HG03159 (cell line): ENCODE measurements around the gene TNFAIP3.
"Not testable (repeated sequence)": the region's sequence is repeated elsewhere in the genome, so short reads cannot be mapped to it uniquely, and the experiment has no call there.

Experiments used
- ATAC-seq: cut with Tn5 transposase; IDR thresholded peaks from one replicate; pipeline ENCODE4 v1.9.1; 2021; ENCODE audit warnings: mild to moderate bottlenecking, moderate library complexity; ENCODE audit not compliant: unreplicated experiment

The TNFAIP3 gene

DNA sequence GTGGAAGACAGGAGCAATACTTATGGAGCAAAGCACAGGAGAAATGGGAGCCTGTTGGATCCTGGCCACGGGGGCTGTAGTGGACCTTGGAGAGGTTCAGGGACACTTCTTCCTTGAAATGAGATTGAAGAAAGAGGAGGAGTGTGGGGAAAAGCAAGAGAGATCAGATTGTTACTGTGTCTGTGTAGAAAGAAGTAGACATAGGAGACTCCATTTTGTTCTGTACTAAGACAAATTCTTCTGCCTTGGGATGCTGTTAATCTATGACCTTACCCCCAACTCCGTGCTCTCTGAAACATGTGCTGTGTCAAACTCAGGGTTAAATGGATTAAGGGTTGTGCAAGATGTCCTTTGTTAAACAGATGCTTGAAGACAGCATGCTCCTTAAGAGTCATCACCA, 22.7 kb upstream of the TNFAIP3 start:
- not testable (repeated sequence) for ATAC-seq

DNA sequence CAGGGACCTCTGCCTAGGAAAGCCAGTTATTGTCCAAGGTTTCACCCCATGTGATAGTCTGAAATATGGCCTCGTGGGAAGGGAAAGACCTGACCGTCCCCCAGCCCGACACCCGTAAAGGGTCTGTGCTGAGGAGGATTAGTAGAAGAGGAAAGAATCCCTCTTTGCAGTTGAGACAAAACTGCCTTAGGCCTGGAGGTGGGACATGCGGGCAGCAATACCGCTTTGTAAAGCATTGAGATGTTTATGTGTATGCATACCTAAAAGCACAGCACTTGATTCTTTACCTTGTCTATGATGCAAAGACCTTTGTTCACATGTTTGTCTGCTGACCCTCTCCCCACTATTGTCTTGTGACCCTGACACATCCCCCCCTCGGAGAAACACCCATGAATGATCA, 22.3 kb upstream of the TNFAIP3 start:
- ATAC-seq, result not testable (repeated sequence)

DNA sequence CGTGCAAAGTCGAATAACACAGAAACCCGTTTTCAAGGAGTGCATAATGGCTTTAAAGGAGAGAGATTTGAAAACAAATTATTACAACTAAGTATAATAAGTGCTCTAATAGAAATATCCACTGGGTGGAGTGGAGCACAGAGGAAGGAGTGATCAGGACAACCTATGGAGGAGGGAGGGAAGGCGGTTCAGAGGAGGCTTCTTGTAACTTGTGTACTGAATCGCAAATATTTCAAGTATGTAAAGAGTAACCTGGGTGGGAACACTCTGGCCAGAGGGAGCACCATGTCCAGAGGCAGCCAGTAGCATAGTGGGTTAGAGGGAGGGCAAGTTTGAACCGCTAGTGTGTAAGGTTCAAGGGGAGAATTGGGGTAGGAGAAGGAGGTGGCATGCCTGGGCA, 21.6 kb upstream of the TNFAIP3 start:
- ATAC-seq, result no peak

DNA sequence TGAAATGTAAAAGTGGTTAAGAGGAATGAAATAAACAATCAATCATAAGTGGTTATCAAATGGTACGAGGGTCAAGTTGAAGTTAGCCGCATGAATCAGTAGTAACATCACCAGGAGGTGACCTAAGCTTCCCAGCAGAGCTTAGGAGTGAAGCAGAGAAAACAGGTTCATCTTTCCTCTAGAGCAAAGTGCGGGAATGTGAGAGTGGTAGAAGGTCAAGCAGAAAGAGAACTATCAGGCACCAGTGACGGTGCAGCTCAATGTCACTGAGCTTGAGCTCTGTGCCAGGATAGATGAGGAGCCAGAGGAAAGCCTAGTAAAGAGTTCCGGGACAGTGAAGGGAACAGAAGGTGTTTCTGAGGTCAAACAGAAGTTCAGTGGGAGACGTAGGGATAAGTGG, 20.8 kb upstream of the TNFAIP3 start:
- ATAC-seq, result no peak

DNA sequence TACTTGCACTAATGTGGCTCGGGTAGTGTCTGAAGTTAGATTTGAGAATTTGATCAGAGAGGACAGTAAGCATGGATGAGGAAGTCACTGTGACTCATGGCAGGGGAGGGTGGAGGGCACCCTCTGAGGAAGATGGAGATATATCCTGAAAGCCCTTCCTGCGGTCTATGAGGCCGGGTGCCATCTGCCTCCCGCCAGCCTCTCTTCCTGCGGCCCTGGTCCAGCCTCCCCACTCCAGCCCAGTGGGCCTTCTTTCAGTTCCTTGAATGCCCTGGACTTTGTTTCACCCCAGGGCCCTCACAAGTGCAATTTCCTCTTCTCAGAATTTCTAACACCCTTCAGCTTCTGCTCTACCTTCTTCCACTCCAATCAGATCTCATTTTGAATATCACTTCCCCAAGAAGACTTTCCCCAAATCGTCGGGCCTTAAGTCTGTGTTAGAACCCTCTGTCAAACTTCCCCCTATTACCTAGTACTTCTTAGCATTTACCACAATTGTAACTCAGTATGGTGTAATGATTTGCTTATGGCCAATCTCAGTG, 20.2 kb upstream of the TNFAIP3 start:
- ATAC-seq, result peak; percentile 53

DNA sequence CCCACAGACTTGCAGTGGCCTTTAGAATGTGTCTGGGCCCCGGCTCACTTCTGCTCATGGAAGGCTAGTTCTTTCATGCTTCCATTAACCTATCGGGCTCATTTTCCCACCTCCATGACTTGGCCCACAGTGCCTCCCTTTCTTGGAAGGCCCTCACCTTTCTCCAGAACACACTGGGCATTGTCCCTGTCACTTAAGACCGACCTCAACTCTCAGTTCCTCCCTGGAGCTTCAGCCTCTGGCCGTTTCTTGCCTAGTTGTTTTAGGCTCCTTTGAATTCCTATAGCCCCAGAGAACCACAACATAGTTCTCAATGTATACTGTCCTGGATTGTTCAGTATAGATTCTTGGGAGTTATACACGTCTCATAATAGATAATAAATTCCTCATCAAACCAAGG, 19.3 kb upstream of the TNFAIP3 start:
- no peak for ATAC-seq

DNA sequence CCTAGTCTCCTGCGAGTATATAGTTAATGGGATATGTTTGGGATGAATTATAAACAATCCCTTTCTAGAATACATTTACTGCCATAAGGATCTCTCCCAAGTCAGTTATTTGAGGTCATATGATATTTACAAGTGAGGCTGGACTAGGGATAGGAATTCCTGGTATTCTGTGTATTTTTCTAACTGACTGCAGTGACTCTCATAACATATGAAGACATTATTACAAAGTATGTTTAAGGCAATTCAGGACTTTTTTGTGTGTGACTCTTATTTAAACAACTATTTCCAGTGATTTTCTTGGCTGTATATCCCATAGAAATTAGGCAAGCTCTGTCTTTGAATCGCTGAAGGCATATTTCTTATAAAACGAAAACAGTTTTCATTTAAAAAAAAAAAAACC, 18.4 kb upstream of the TNFAIP3 start:
- no peak for ATAC-seq

DNA sequence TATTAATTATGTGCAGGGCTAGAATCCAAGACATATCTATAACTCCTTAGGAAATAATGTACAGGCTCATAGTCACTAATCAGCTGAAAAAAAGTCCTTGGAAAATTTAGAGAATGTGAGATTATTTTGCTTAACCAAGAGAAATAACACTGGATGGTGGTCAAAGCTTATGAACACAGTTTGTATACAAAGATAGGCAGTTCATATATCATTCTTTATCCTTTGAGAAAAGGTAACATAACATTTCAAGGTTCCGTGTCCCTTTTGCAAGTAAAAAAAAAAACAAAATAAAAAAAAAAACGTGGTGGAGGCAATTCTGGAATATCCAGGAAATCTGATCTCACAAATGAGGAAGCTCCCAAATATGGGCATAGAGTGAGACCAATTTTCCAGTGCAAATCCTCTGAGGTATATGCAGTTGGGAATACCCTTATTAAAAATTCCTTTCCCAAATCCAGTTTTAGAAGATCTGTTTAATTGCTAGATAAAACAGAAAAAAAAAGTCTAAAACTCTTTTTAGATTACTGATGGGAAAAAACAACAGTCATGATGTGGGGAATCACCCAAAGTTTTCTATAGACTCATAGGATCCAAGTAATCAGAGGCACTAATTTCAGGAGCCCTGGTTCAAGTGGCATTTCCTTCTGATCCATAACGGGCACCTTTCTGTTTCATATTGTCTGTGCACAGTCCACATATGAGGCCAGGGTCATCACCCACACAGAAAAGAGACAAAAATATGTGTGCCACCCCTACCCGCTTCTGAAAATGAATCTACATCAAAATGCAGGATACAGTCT, 17.7 kb upstream of the TNFAIP3 start:
- ATAC-seq, result no peak

DNA sequence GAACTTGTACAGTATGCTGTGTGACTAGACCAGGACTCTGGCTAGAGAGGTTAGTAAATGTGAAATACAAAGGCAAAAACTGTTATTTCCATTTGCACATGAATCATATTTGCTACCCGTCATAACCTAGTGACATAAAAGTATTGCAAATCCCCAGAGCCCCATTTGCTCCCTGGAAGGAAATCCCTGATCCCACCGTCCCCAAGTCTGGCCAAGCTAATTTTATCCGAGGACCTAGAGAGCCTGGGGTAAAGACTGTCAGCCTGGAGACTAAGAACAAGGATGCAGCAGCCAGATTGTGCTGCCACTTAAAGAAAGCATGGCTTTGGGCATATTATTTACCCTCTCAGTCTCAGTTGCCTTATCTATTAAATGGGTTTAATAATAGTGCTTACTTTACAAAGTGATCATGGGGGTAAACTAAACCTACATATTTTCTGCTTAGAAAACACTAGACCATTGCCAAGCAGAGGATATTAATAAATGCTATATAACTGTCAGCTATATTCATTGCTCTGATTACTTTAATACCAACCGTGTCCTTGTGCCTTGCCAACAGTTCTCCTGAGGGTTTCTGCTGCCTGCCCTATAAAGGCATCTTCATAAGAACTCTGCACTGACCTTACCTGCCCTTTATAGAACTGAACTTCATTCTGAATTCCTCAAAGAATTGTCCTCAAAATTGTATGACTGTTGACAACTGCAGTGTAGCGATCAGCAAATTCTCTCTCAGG, 16.9 kb upstream of the TNFAIP3 start:
- ATAC-seq, result no peak

DNA sequence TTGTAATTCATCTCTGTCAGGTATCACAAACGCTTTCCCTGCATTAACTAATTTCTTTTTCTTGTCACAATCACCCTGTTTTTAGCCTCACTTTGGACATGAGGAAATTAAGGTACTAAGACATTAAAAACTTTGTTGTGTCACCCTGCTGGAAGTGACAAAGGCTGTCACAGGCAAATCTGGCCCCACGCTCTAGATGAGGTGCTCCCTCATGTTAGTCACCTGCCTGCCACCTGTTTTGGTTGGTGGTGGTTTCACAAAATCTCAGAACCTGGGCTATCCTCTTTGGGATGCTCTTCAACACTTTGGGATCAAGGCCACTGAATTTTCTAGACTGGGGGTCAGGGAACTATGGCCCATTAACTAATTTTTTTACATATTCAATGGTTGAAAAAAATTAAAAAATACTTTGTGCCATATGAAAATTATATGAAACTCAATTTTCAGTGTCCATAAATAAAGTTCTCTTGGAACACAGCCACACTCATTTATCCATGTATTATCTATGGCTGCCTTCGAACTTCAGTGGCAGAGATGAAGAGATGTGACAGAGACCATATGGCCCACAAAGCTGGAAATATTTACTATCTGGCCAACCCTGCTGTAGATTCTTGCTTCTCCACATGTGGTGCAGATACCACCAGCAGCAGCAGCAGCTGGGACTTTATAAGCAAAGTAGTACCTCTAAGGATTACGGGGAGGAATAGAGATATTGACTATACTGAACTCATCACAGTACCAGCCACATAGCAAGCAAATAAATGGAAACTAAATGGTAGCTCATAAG, 16.1 kb upstream of the TNFAIP3 start:
- no peak for ATAC-seq

DNA sequence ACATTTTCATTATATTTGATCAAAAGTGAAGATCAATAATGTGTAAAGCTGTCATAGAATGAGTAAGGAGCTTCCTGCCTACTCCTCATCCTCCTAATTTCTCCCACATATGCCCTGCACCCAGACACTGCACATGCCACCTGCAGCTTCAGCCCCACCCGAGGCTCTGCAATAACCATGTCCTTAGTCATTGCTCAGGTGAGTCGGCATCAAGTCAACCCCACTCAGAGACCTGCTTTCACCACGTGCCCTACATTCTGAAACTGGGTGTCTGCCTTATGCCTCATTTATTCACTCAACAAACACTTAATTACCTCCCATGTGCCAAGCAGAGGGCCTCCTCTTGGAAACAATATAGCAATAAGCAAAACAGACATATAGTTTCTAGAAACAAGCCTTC, 15.4 kb upstream of the TNFAIP3 start:
- no peak for ATAC-seq

DNA sequence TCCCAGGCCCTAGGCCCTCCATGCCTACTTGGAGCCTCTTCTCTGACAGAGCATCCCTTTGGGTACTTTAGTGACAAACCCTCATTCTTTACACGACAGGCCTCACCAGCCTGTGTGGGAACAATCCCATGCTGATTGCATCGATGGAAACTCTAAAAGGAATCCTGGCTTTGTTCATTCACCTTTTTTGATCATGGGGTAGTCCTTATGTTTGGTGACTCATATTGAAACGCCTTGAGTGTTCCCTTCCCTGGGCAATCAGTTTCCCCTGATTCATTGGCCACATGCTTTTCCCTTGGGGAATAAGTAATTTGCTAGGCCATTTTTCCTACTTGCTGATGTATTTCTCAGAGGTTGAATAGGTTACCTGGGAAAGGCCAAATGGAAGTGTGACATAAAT, 14.7 kb upstream of the TNFAIP3 start:
- no peak for ATAC-seq

DNA sequence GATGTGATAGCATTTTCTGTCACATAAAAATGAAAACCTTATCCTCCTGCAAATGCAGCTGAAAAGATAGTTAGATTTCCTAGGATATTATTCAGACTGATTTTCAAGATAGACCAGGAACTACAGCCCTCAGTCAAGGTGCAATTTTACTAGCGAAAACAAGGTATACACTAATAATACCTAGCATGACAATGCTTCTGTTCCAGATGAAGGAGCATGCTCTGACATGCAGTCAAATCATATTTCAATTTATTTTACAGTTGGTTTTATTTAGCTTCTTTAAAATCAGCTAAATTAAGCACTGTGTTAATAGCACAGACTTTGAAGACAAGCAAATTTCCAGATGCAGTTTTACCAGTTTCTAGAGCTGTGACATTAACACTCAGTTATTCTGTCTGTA, 14.2 kb upstream of the TNFAIP3 start:
- no peak for ATAC-seq

DNA sequence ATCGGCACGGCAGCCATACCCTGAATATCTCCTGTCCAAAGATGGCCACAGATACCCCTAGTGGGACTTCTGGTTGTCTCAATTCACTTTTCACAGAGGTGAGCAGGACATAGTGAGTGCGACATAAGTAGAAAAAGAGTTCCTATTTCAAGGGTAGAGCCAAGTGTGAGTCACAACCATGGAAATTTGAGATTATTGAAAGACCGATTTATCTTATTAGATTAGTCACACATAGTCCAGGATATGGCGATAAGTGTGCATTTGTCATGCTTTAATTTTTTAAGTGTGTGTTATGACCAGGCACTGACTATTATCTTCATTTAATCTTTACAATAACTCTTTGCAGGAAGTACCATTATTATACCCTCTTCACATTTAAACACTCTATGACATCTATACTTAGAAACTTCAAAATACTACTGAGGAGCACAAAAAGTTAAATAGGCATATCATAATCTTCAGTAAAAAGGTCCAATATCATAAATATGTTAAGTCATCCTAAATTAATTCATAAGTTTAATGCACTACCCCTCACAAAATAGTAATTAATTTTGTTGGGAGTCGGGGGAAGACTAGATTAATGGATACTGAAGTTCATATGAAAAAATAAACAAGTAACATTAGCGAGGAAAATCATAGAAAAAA, 13.4 kb upstream of the TNFAIP3 start:
- no peak for ATAC-seq

DNA sequence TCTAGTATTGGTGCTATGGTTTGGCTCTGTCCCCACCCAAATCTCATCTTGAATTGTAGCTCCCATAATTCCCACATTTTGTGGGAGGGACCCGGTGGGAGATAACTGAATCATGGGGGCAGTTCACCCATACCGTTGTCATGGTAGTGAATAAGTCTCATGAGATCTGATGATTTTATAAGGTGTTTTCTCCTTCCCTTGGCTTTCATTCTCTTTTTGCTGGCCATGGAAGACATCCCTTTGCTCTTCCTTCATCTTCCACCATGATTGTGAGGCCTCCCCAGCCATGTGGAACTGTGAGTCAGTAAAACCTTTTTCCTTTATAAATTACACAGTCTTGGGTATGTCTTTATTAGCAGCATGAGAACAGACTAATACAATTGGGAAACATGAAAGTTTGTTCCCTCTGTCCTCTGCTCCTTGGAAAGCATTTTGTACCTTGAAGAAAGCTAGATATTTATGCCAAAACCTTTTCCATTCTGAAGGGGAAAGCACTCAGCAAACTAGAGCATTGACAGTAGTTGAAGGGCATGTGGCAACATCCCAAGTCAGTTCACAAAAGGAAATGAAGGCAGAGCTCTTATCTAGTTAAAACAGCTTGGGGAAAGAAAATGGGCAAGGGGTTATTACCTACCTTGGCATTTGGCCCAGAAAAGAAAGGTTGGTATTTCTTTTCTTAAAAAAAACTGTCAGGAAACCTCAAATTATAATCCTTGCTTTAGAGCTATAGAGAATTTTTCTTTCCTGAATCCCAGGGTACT, 10.7 kb upstream of the TNFAIP3 start:
- ATAC-seq, result no peak

DNA sequence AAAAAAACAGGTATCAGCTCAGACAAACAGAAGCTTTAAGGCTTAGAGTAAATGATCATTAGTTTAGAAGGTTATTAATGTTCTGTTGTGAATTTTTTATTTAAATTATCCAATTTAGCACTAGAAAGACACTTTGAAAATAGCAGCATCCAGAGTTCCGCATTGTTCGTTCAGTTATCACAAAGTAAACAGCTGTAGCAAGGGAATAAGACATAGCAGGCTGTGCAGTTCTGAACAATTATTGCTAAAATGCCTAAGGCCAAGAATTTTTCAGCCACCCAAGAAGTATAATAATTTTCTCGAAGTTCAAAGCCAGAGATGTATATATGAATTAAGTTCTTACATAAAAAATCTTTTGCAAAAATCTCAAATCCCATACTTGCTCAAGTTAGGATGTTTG, 8.0 kb upstream of the TNFAIP3 start:
- no peak for ATAC-seq

DNA sequence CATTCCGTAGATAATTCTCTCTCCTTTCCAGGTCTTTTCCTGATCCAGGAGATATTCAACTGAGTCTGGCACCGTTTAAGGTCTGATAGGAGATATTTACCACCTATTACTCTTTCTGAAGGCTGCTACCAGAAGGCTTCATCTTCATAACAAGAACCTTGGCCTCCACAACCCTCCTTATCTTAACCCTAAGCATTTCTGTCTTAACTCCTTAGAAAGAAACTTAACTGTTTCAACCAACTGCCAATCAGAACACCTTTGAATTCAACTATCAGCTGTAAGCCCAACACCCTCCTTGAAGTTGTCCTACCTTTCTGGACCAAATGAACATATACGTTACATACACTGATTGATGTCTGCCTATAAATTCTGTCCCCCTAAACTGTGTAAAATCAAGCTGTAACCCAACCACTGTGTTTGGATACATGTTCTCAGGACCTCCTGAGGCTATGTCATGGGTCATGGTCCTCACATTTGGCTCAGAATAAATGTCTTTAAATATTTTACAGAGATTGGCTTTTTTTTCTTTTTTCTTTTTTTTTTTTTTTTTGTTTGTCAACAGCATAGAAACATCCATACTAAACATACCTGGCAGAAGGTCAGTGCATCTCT, 6.6 kb upstream of the TNFAIP3 start:
- no peak for ATAC-seq

DNA sequence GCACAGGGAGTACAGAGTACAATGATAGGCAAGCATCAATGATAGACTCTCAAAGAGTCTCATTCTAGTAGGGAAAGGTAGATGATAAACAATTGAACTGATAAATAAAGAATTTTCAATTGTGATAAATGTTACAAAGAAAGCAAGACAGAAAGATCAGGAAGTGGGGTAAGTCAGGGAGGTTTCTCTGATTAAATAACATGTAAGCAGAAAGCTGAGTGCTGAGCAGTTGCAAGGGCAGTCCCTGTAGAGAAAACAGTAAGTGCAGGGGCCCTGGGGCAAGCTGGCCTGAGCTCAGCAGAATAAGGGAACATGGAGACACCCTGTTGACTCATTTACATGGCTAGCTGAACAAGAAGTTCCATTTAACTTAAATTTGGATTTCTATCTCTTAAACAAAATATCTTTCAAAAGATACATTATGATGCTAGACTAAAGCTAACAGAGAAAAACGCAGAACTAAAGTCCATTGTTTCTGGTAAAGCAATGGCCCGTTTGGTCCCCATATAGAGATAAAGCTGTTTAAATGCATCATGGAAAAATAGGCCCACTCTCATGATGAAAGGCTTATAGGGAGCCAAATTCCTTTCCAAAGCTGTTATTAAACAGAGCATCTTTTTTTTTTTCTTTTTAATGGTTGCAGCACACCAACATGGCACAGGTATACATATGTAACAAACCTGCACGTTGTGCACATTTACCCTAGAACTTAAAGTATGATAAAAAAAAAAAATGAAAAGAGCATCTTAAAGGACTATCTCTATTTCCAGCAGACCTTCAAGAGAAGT, 5.3 kb upstream of the TNFAIP3 start:
- ATAC-seq, result no peak
